ENCODE measurements around the gene HRAS.

HRAS gene

GRCh38 chr11:553083-553987, 18.0 kb upstream of the HRAS start:
- no peak for FAIRE-seq

DNA sequence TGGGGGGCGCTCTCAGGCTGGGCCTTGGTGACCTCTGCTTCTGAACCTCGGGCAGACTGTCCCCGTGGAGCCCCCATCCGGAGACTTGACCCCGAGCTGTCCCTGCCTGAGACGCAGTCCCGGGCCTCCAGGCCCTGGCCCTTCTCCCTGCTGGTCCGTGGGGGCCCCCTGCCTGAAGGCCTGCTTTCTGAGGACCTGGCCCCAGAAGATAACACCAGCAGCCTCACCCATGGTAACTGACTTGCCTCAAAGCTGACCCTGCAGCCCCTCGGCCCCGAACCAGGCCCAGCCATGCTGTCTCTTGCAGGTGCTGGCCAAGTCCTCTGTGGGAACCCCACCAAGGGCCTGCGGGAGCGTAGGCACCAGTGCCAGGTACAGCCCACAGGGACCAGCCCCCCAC, 16.2 kb upstream of the HRAS start:
- no peak for FAIRE-seq

DNA sequence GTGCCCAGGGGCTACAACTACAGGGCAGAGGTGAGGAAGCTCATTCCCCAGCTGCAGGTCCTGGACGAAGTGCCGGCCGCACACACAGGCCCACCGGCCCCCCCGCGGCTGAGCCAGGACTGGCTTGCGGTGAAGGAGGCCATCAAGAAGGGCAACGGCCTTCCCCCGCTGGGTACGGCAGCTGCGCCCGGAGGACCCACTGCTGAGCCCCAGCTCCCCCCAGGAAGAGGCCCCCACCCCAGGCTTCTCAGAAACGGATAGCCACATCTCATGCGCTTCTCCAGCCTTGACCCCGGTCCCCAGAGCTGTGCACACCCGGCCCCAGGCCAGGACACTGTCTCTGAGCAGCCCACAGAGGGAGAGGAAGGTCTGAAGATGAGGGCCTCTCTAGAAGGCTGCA, 15.8 kb upstream of the HRAS start:
- no peak for FAIRE-seq

DNA sequence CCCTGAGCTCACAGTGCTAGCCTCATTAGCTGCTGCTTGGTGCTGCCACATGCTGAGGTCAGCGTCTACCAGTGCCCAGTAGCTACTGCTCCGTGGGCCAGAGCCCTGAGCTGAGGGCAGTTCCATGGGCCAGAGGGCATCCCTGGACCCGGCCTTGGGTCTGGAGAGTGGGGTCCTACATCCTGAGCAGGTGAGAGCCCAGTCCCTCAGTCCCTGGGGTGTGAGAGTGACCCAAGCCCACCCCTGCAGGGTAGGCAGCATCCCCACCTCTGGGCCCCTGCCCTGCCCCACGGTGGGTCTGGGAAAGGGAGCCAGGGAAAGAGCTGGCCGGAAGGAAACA, 15.3 kb upstream of the HRAS start:
- FAIRE-seq, result no peak

DNA sequence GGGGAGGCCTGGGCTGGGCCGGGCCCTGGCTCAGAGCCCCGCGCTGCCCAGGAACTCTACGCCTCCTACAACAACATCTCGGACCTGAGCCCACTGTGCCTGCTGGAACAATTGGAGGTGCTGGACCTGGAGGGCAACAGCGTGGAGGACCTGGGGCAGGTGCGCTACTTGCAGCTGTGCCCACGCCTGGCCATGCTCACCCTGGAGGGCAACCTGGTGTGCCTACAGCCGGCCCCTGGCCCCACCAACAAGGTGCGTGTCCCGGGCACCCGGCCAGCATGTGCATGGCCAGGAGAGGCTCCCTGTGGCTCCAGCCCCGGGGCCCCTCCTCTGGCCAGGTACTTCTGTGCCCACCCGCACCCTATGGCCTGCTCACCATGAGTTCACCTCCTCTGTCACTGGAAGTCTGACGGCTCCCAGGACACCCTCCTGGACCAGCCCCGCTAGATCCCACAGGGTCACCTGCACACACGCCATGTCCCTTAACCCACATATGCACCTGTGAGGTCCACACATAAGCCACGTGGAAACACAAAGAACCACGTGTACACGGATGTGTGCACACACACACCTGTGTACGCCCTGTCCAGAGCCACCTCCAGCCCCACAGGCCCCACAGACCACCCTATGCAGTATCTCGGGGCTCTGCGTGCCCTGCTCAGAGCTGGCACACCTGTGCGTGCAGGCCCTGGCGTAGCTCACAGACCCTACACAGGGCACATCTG, 14.8 kb upstream of the HRAS start:
- FAIRE-seq, result no peak

DNA sequence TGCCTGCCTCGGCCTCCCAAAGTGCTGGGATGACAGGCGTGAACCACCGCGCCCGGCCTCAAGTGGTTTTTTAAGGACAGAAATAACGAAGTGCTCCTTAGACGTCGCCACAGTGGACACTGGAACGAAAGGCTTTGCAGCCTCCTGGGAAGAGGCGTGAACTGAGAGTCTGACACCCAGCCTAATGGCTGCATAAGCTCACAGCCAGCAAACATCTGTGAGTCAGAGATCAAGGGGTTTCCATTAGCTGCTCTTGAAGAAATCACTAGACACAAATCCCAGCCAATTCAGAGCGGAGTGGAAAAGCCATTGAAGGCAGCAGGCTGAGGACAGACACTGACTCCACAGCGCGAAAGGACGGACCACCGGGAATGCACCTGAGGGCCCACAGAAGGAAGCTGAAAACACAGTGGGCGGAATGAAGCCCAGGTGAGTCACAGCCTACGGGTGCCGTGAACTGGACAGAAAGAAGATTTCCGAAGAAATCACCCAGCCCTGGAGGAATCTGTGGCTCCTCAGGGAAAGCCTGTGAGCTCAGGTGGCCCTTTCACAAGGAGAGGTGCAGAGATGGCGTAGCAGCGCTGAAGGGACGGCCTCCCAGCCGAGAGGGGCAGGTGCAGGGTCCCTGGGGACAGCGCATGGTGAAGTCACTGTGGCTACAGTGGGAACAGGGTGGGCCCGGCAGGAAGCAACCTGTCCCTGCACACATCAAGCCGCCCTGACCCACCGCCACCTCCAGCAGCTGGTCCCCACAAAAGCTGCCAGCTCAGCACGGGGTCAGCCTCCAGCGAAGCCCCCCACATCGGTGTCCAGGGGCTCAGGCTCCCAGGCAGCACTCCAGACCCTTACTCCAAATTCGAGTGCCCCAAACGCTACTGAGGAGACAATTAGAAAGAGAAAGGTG, 13.6 kb upstream of the HRAS start:
- no peak for FAIRE-seq

GRCh38 chr11:545171-545570, 9.8 kb upstream of the HRAS start:
- FAIRE-seq, result no peak

GRCh38 chr11:544817-545166, 9.4 kb upstream of the HRAS start:
- FAIRE-seq, result no peak

GRCh38 chr11:541433-541885, 6.1 kb upstream of the HRAS start:
- FAIRE-seq, result no peak

- FAIRE-seq, result no peak
These were observed 5.4 kb upstream of the HRAS start for GRCh38 chr11:540583-541432.

DNA sequence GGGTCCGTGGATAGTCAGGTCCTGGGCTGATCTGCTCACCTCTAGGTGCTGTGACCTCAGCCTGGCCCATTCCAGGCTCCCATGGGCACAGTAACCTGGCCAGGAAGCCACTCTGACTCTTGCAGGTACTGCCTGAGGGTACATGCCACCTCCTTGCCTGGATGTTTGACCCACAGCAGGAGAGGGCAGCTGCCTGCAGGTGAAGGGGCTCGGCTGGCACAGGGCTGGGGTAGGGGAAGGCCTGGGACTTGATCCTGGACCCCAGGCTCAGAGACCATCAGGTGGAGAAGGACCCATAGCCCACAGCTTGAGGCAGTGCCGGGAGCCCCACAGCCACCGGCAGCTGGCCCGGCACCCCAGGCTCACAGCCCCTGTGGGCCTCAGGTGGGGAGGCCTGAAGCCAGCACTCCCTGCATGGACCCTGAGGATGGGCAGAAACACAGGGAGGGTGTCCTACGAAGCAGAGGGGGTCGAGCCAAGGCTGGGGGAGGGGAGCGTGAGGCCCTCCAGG, 4.7 kb upstream of the HRAS start:
- no peak for FAIRE-seq

GRCh38 chr11:538431-539051, 3.2 kb upstream of the HRAS start:
- FAIRE-seq, result no peak

DNA sequence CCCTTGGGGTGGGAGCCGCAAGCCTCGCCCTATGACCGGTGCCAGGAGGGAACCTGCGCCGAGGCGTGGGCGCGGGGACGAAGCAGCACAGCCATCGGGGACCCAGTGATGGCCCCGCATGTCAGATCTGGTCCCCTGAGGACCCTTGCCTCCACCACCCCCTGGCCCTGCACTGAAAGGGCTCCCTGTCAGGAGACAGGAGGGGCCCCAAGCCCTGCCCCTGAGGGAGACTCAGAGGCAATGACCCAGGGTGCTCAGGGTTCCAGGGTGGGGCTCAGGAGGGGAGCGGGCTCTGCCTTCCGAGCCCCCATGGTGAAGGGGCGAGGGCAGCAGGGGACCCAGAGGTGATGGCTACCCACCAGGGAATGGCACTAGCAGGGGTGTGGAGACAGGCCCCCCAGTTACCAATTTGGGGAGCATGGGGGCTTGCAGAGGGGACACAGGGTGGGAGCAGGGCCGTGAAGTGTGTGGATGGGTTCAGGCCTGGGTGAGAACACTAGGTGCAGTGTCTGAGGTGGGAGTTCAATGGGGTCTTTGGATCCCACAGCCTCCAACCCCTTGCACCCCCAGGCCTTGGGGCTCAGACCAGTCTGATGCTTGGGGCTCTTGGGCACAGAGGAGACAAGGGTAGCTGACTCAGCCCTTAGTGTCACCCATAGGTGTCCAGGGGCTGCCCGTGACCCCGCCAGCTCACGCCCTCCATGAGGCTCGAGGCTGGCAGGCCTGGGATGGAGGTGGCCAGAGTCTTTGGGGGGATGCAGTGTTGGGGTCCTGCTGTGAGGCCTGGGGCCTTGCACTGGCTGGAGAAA, 2.5 kb upstream of the HRAS start:
- FAIRE-seq, result no peak

GRCh38 chr11:536841-537621, 1.7 kb upstream of the HRAS start, which contains the start of gene LRRC56:
Gene LRRC56 (plus strand): TSS chr11:537527. CDS start chr11:540685, 3,158 bp downstream.
- no peak for FAIRE-seq

DNA sequence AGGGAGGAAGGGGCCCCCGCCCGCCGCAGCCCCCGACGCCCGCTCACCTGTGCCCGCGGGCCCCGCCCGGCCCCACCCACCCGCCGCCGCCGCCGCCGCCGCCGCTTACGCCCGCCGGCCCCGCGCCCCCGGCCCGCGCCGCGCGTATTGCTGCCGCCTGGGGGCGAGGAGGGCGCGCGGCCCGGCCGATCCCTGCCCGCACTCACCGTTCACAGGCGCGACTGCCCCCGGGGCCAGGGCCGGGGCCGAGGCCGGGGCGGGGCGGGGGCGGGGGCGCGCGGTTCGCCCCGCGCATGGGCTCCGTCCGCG, 212 bp downstream of the HRAS start:
- no peak for FAIRE-seq

GRCh38 chr11:534396-535209, 773 bp downstream of the HRAS start:
- FAIRE-seq, result no peak

DNA sequence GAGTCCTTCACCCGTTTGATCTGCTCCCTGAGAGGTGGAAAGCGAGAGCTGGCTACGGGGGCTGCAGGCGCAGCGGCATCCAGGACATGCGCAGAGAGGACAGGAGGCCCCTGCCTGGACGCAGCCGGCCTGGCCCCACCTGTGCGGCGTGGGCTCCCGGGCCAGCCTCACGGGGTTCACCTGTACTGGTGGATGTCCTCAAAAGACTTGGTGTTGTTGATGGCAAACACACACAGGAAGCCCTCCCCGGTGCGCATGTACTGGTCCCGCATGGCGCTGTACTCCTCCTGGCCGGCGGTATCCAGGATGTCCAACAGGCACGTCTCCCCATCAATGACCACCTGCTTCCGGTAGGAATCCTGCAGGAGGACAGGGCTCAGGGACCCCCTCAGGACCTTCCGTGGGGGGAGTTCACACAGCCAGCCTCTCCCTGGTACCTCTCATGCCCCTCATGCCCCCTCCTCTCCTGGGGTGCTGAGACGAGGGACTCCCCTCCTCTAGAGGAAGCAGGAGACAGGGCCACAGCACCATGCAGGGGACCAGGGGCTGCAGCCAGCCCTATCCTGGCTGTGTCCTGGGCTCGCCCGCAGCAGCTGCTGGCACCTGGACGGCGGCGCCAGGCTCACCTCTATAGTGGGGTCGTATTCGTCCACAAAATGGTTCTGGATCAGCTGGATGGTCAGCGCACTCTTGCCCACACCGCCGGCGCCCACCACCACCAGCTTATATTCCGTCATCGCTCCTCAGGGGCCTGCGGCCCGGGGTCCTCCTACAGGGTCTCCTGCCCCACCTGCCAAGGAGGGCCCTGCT, 1.6 kb downstream of the HRAS start:
- no peak for FAIRE-seq

- FAIRE-seq, result no peak
These were observed 2.3 kb downstream of the HRAS start for GRCh38 chr11:532986-533585.

All from TTC549 (cell line).